Activated CD4-positive, alpha-beta T cell treated with anti-CD3 and anti-CD28 coated beads, Interleukin-2, amount 10 ng/mL, durations not matched to agents 7 days and 5 days (primary cell): ENCODE results near the gene BDKRB2. TPM values are rescaled to one million over a fixed set of nuclear protein-coding genes. Genes with fewer than 3 reads are reported as not detected.

Experiments used
- CTCF ChIA-PET: fragments of 350-600 bp; sonication (Branson Sonifier 250); formaldehyde crosslinking; loops from one replicate; lab custom pipeline; 2021; ENCODE audit warnings: antibody characterized with exemption; lab: Charles Lee
- POLR2A ChIA-PET: fragments of 350-600 bp; sonication (Branson Sonifier 250); formaldehyde crosslinking; loops from one replicate; lab custom pipeline; 2021; ENCODE audit warnings: antibody characterized with exemption; lab: Charles Lee
- DNase-seq: peaks from one replicate; pipeline ENCODE4 v3.0.0-alpha.2; 2020
- H3K27ac Mint-ChIP-seq: one replicate; pipeline ENCODE4 v1.8.0; 2021; ENCODE audit warnings: mild to moderate bottlenecking, moderate library complexity, mixed read lengths
- H3K27me3 Mint-ChIP-seq: one replicate; pipeline ENCODE4 v1.8.0; 2021; ENCODE audit warnings: mixed read lengths
- H3K36me3 Mint-ChIP-seq: one replicate; pipeline ENCODE4 v1.8.0; 2021; ENCODE audit warnings: low read depth, mixed read lengths
- H3K4me1 Mint-ChIP-seq: one replicate; pipeline ENCODE4 v1.8.0; 2021; ENCODE audit warnings: mixed read lengths
- H3K4me3 Mint-ChIP-seq: one replicate; pipeline ENCODE4 v1.8.0; 2021; ENCODE audit warnings: mild to moderate bottlenecking, moderate library complexity, mixed read lengths
- H3K9me3 Mint-ChIP-seq: one replicate; pipeline ENCODE4 v1.8.0; 2021; ENCODE audit warnings: mixed read lengths
- total RNA-seq, 2 experiments: library from RNA; stranded (reverse); gene quantifications; one replicate each; pipeline ENCODE4 v1.2.3, GENCODE V29; 2021

BDKRB2 gene
- total RNA-seq, 2 experiments from 2014 or later, result not detected

- H3K36me3 Mint-ChIP-seq, result no peaks in the 10 kb centered on the region
- H3K4me3 Mint-ChIP-seq, result no peak overlapping the region
- H3K4me1 Mint-ChIP-seq, result no peaks in the 10 kb centered on the region
- no peaks in the 10 kb centered on the region for H3K27me3 Mint-ChIP-seq
- no peak overlapping the region for H3K27ac Mint-ChIP-seq
- POLR2A ChIA-PET, result no interaction called here
- no peak for DNase-seq
- CTCF ChIA-PET, result interaction anchor here (0.6 kb wide), 2 partner anchors 24 to 340 kb away, joined by 3 read pairs; no protein-coding TSS in a partner anchor
- H3K9me3 Mint-ChIP-seq, result no peaks in the 10 kb centered on the region
Measured at GRCh38 chr14:96166461-96167223, 38.0 kb upstream of the BDKRB2 start.

GRCh38 chr14:96167224-96168148 lies 37.2 kb upstream of the BDKRB2 start:
- Mint-ChIP-seq H3K4me1 (no peaks in the 10 kb centered on the region), H3K27me3 (no peaks in the 10 kb centered on the region), H3K27ac (no peak overlapping the region), H3K4me3 (no peak overlapping the region), H3K36me3 (no peaks in the 10 kb centered on the region), H3K9me3 (no peaks in the 10 kb centered on the region)
- POLR2A ChIA-PET, result no interaction called here
- no peak for DNase-seq
- CTCF ChIA-PET, result interaction anchor here (0.6 kb wide), 1 partner anchor 25 kb away, joined by 3 read pairs; no protein-coding TSS in a partner anchor

- CTCF ChIA-PET, result no interaction called here
- no peak for DNase-seq
- Mint-ChIP-seq H3K27me3 (no peaks in the 10 kb centered on the region), H3K36me3 (no peaks in the 10 kb centered on the region), H3K9me3 (no peaks in the 10 kb centered on the region), H3K4me1 (no peaks in the 10 kb centered on the region), H3K27ac (no peak overlapping the region), H3K4me3 (no peak overlapping the region)
- POLR2A ChIA-PET, result no interaction called here
Measured at GRCh38 chr14:96168581-96168980, 36.1 kb upstream of the BDKRB2 start.

GRCh38 chr14:96170961-96171592 lies 33.6 kb upstream of the BDKRB2 start:
- H3K9me3 Mint-ChIP-seq, result no peaks in the 10 kb centered on the region
- POLR2A ChIA-PET, result no interaction called here
- no peaks in the 10 kb centered on the region for H3K27me3 Mint-ChIP-seq

GRCh38 chr14:96173636-96174475 lies 30.8 kb upstream of the BDKRB2 start:
- no peaks in the 10 kb centered on the region for H3K9me3 Mint-ChIP-seq
- no peaks in the 10 kb centered on the region for H3K27me3 Mint-ChIP-seq
- H3K36me3 Mint-ChIP-seq, result no peaks in the 10 kb centered on the region
- ChIA-PET CTCF (no interaction called here), POLR2A (no interaction called here)
- H3K4me1 Mint-ChIP-seq, result no peaks in the 10 kb centered on the region
- H3K4me3 Mint-ChIP-seq, result no peak overlapping the region
- no peak overlapping the region for H3K27ac Mint-ChIP-seq
- no peak for DNase-seq

More at GRCh38 chr14:96170961-96171592, 33.6 kb upstream of the BDKRB2 start:
- Mint-ChIP-seq H3K27ac (no peak overlapping the region), H3K4me3 (no peak overlapping the region), H3K4me1 (no peaks in the 10 kb centered on the region), H3K36me3 (no peaks in the 10 kb centered on the region)
- CTCF ChIA-PET, result no interaction called here
- DNase-seq, result no peak

GRCh38 chr14:96176275-96176674 lies 28.4 kb upstream of the BDKRB2 start:
- no peaks in the 10 kb centered on the region for H3K4me1 Mint-ChIP-seq
- no peaks in the 10 kb centered on the region for H3K36me3 Mint-ChIP-seq
- no peak for DNase-seq
- no peak overlapping the region for H3K27ac Mint-ChIP-seq
- H3K9me3 Mint-ChIP-seq, result no peaks in the 10 kb centered on the region
- POLR2A ChIA-PET, result no interaction called here
- no peak overlapping the region for H3K4me3 Mint-ChIP-seq
- CTCF ChIA-PET, result no interaction called here
- no peaks in the 10 kb centered on the region for H3K27me3 Mint-ChIP-seq

GRCh38 chr14:96176811-96177211 lies 27.8 kb upstream of the BDKRB2 start:
- POLR2A ChIA-PET, result no interaction called here

GRCh38 chr14:96177766-96178375 lies 26.8 kb upstream of the BDKRB2 start:
- CTCF ChIA-PET, result interaction anchor here (1.0 kb wide), 1 partner anchor 10 kb away, joined by 3 read pairs; no protein-coding TSS in a partner anchor
- DNase-seq, result no peak

More at GRCh38 chr14:96176811-96177211, 27.8 kb upstream of the BDKRB2 start:
- Mint-ChIP-seq H3K4me1 (no peaks in the 10 kb centered on the region), H3K27me3 (no peaks in the 10 kb centered on the region), H3K36me3 (no peaks in the 10 kb centered on the region), H3K4me3 (no peak overlapping the region), H3K27ac (no peak overlapping the region), H3K9me3 (no peaks in the 10 kb centered on the region)
- CTCF ChIA-PET, result no interaction called here
- DNase-seq, result no peak

GRCh38 chr14:96178461-96179321 lies 25.9 kb upstream of the BDKRB2 start:
- Mint-ChIP-seq H3K4me3 (no peak overlapping the region), H3K27ac (no peak overlapping the region), H3K36me3 (no peaks in the 10 kb centered on the region), H3K4me1 (no peaks in the 10 kb centered on the region), H3K9me3 (no peaks in the 10 kb centered on the region), H3K27me3 (no peaks in the 10 kb centered on the region)
- ChIA-PET POLR2A (no interaction called here), CTCF (no interaction called here)
- no peak for DNase-seq

More at GRCh38 chr14:96177766-96178375, 26.8 kb upstream of the BDKRB2 start:
- Mint-ChIP-seq H3K4me1 (no peaks in the 10 kb centered on the region), H3K4me3 (no peak overlapping the region), H3K27ac (no peak overlapping the region), H3K27me3 (no peaks in the 10 kb centered on the region), H3K36me3 (no peaks in the 10 kb centered on the region), H3K9me3 (no peaks in the 10 kb centered on the region)
- POLR2A ChIA-PET, result no interaction called here

GRCh38 chr14:96180043-96180874 lies 24.4 kb upstream of the BDKRB2 start:
- Mint-ChIP-seq H3K36me3 (no peaks in the 10 kb centered on the region), H3K9me3 (no peaks in the 10 kb centered on the region), H3K4me1 (no peaks in the 10 kb centered on the region), H3K27ac (no peak overlapping the region), H3K27me3 (peaks cover 2% of the 10 kb centered on the region), H3K4me3 (no peak overlapping the region)
- no peak for DNase-seq
- POLR2A ChIA-PET, result no interaction called here
- CTCF ChIA-PET, result interaction anchor here (0.6 kb wide), 1 partner anchor 300 kb away, joined by 5 read pairs; no protein-coding TSS in a partner anchor
